Activated CD4-positive, alpha-beta T cell treated with anti-CD3 and anti-CD28 coated beads, Interleukin-2, amount 10 ng/mL, durations not matched to agents 24 days and 14 days (primary cell): ENCODE measurements around the gene MAP2K7. TPM values are rescaled to one million over a fixed set of nuclear protein-coding genes. Genes with fewer than 3 reads are reported as not detected.
A peak's percentile ranks its signal among the peaks of the same experiment; 100 is the strongest.
"Not testable (repeated sequence)": the region's sequence is repeated elsewhere in the genome, so short reads cannot be mapped to it uniquely, and the experiment has no call there.

Experiments
- DNase-seq: peaks from one replicate; pipeline ENCODE4 v3.0.0; 2022
- H3K27ac Mint-ChIP-seq: one replicate; pipeline ENCODE4 v1.8.0; 2022; ENCODE audit warnings: mild to moderate bottlenecking, mixed read lengths
- H3K27me3 Mint-ChIP-seq: one replicate; pipeline ENCODE4 v1.8.0; 2022; ENCODE audit warnings: mixed read lengths
- H3K36me3 Mint-ChIP-seq: one replicate; pipeline ENCODE4 v1.8.0; 2022; ENCODE audit warnings: low read depth, mild to moderate bottlenecking, mixed read lengths
- H3K4me1 Mint-ChIP-seq: one replicate; pipeline ENCODE4 v1.8.0; 2021; ENCODE audit warnings: mixed read lengths
- H3K4me3 Mint-ChIP-seq: one replicate; pipeline ENCODE4 v1.8.0; 2022; ENCODE audit warnings: mild to moderate bottlenecking, moderate library complexity, mixed read lengths
- H3K9me3 Mint-ChIP-seq: one replicate; pipeline ENCODE4 v1.8.0; 2021; ENCODE audit warnings: mixed read lengths
- intact Hi-C: fragments of 100-400 bp; cut with micrococcal nuclease; formaldehyde crosslinking; loops from one replicate; pipeline ENCODE4 v1.15.1; 2023
- total RNA-seq: library from RNA; stranded (reverse); gene quantifications from 2 replicates; pipeline ENCODE4 v1.2.3, GENCODE V29; 2022

The MAP2K7 gene
- total RNA-seq, 1 donor from 2014 or later, result 46.7 TPM

DNA sequence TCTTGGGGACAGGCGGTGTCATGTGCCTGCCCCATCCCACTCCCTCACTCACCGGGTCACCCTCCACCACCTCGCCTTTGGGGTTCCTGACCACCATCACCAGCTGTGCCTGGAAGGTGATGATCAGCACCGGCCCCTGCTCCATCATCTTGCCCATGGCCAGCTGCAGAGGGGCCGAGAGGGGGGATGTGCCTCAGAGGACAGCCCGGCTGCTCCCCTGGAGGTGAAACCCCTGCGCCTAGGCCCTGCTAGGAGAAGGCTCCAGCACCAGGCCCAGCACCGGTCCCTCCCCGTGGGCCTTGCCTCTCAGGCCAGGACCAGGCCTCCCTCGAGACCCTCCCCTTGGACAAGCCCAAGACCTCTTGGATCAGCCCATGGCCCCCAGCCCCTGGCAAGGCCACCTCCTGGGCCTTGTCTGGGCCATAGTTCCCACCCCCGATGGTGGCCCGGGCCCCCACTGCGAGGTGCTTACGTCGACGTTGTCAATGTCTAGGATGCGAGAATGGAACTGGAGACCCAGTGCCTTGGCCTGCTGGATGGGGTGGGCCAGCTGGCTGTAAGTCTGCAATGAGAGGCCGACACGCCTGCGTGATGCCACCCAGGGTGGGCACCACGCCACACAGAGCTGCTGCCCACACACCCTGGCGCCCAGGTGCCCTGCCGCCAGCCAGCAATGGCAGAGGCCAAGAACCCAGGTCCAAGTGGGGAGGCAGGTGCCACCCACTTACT is 24.1 kb downstream of the MAP2K7 start:
- H3K27me3 Mint-ChIP-seq, result no peaks in the 10 kb centered on the region
- intact Hi-C loops, result no loop called here
- no peak overlapping the region for H3K27ac Mint-ChIP-seq
- no peak overlapping the region for H3K4me3 Mint-ChIP-seq
- DNase-seq, result peak; percentile 63
- H3K9me3 Mint-ChIP-seq, result no peaks in the 10 kb centered on the region
- H3K4me1 Mint-ChIP-seq, result peaks cover 14% of the 10 kb centered on the region
- peaks cover 21% of the 10 kb centered on the region for H3K36me3 Mint-ChIP-seq

DNA sequence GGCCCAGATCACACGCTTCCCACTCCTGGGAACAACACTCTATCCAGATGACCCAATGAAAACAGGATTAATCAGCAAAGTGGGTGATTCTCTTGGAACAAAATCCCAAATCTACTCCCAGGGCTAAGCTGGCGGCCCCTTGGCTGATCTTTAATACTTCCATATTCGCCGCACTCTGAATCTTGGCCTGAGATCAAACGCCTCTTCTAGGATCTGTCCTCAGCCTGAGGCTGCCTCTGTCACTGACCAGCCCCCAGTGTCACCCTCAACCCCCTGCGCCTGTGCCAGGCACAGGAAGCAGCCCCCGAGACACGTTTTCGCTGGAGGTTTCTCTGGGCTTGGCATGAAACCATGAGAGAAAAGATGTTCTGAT is 24.6 kb downstream of the MAP2K7 start:
- H3K4me1 Mint-ChIP-seq, result peaks cover 14% of the 10 kb centered on the region
- peak overlapping the region; percentile 40 for H3K27ac Mint-ChIP-seq
- intact Hi-C loops, result no loop called here
- DNase-seq, result no peak
- peaks cover 20% of the 10 kb centered on the region for H3K36me3 Mint-ChIP-seq
- no peak overlapping the region for H3K4me3 Mint-ChIP-seq
- no peaks in the 10 kb centered on the region for H3K9me3 Mint-ChIP-seq
- H3K27me3 Mint-ChIP-seq, result no peaks in the 10 kb centered on the region

DNA sequence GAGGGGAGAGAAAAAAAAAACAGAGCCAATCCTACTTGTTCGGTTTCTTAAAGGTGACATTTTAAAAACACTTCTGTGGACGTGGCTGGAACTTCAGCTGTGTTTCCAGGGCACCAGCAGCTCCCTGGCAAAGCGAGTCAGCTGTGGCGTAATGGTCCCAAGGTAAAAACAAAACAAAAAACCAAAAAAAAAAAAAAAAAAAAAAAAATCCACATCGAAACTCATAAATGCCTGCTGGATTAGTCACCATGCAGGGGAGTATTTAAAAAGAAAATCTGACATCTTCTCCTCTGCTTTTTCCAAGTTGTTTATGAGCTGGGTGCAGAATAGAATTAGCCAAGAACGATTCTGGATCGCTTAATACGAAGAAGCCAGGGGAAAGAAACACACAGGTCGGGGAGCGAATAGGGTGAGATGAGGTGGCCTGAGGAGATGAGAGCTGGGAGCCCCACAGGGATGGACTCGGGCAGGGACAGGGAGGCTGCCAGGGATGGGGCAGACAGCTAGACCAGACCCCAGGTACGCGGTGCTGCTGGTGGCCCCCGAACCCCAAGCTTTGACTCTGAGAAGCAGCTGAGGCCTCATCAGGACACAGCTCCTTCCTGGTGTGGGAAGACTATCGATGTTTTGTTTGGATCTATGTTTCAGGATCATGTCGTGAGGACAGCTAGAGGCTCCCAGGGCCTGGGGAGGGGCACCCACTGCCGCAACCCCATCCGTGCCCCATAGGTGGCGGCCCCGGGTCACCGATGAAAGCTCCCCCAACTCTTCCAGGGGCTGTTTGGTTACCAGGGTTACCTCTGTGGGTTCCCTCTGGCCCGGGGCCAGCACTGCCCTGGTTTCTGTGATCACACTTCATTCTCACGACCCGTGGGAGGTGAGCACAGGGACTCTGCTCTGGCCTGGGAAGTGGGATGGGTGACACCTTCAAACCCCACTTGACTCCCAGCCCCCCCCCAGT is 25.3 kb downstream of the MAP2K7 start:
- Mint-ChIP-seq H3K27ac (peak overlapping the region; percentile 68), H3K4me3 (no peak overlapping the region), H3K27me3 (no peaks in the 10 kb centered on the region), H3K36me3 (peaks cover 23% of the 10 kb centered on the region), H3K9me3 (no peaks in the 10 kb centered on the region), H3K4me1 (peaks cover 14% of the 10 kb centered on the region)
- intact Hi-C loops, result no loop called here
- peak; percentile 88 for DNase-seq

DNA sequence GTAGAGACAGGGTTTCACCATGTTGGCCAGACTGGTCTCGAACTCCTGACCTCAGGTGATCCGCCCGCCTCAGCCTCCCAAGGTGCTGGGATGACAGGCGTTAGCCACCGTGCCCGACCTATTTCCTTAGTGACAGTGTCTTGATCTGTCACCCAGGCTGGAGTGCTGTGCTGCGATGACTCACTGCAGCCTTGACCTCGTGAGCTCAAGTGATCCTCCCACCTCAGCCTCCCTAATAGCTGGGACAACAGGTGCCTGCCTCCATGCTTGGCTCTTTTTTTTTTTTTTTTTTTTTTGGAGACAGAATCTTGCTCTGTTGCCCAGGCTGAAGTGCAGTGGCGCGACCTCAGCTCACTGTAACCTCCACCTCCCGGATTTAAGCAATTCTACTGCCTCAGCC is 26.4 kb downstream of the MAP2K7 start:
- peaks cover 27% of the 10 kb centered on the region for H3K36me3 Mint-ChIP-seq
- DNase-seq, H3K4me3 Mint-ChIP-seq, H3K9me3 Mint-ChIP-seq, H3K27me3 Mint-ChIP-seq, intact Hi-C loops, H3K27ac Mint-ChIP-seq: not testable (repeated sequence)
- H3K4me1 Mint-ChIP-seq, result peaks cover 11% of the 10 kb centered on the region

DNA sequence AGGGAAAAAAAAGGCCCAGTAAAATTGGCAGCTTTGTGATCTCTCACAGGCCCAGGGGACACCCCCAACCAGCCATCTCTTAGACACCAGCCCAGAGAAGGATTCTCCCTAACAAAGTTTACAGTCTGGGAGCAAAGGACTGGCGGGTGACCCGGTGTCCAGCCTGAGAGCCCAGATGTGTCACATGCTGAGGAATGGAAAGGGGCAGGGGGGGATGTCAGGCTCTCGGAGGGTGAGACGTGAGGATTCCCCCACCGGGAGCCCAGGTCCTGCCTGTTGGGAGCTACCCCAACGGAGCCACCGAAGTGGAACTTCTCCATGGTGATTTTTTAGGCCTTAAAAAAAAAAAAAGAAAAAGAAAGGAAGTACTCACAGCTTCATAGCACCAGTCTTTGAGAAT is 27.1 kb downstream of the MAP2K7 start:
- peaks cover 32% of the 10 kb centered on the region for H3K36me3 Mint-ChIP-seq
- H3K27me3 Mint-ChIP-seq, result no peaks in the 10 kb centered on the region
- no peak overlapping the region for H3K4me3 Mint-ChIP-seq
- peaks cover 10% of the 10 kb centered on the region for H3K4me1 Mint-ChIP-seq
- intact Hi-C loops, result no loop called here
- no peak overlapping the region for H3K27ac Mint-ChIP-seq
- no peaks in the 10 kb centered on the region for H3K9me3 Mint-ChIP-seq
- no peak for DNase-seq

DNA sequence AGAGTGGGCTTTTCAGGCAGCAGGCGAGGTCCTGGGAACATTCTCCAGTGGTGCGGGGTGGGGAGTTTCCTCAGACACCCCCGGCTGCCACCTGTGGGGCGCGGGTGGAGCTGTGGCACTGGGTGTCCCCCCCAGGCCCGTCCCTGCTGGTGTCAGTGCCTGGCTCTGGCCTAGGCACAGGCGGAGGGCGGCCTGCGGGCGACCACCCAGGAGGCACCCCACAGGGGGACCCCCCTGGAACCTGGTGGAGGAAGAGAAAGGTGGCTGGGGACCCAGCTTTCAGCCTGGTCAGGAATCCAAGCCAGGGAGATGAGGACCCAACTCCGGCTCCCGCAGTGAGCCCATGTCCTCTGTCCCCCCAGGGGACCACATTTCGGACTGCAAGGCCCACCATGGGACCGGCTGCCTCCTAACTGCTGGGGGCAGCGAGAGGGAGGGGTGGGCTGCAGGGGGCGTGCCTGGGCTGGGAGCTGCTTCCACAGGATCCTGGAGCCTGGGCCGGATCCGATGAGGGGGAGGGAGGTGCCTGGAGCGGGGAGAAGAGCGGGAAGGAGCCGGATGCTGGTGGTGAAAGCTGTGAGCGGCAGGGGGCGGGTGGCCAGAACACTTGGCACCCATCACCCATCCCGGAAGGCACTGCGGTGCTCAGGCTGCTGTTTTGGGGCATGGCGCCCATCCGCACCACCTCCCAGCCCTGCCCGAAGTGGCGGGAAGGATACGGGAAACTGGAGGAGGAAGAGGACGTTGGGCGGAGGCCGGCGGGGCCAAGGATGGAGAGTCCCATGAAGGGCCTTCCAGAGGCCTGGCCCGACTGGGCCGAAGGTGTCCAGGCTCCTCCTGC is 27.8 kb downstream of the MAP2K7 start:
- H3K27ac Mint-ChIP-seq, result no peak overlapping the region
- H3K36me3 Mint-ChIP-seq, result peaks cover 33% of the 10 kb centered on the region
- no peaks in the 10 kb centered on the region for H3K9me3 Mint-ChIP-seq

DNA sequence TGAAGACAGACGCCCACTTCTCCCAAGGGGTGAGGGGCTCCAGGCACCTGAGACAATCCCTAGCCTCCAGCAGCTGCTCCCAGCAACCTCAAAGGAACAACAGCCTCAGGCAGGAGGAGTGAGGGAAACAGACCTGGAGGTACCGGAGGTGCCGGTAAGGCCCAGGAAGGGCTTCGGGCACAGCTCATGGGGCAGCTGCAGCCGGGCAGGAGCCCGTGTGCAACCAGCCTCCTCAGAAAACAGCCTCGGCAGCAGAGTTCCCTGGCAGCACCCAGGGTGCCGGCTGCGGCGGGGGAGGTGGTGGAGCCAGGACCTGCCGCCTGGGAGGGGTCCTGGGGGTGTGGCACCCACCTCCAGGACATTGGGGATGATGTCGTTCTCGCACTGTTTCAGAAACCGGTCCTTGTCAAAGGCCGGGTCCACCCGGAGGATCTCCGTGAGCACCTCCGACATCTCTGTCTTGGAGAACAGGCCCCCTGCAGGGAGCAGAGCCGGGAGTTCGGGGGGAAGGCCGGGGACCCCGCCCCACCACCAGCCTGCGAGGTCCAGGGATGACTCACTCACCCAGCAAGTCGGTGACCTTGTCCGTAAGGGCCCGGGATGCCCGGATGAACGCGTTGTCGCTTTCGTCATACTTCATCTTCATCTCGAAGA is 28.7 kb downstream of the MAP2K7 start:
- intact Hi-C loops, result no loop called here
- Mint-ChIP-seq H3K36me3 (peaks cover 34% of the 10 kb centered on the region), H3K27ac (no peak overlapping the region), H3K27me3 (no peaks in the 10 kb centered on the region), H3K4me3 (no peak overlapping the region), H3K9me3 (no peaks in the 10 kb centered on the region), H3K4me1 (peaks cover 7% of the 10 kb centered on the region)
- no peak for DNase-seq

More for the DNA sequence above, 27.8 kb downstream of the MAP2K7 start:
- Mint-ChIP-seq H3K27me3 (no peaks in the 10 kb centered on the region), H3K4me1 (peaks cover 9% of the 10 kb centered on the region), H3K4me3 (no peak overlapping the region)
- DNase-seq, result no peak
- intact Hi-C loops, result no loop called here

DNA sequence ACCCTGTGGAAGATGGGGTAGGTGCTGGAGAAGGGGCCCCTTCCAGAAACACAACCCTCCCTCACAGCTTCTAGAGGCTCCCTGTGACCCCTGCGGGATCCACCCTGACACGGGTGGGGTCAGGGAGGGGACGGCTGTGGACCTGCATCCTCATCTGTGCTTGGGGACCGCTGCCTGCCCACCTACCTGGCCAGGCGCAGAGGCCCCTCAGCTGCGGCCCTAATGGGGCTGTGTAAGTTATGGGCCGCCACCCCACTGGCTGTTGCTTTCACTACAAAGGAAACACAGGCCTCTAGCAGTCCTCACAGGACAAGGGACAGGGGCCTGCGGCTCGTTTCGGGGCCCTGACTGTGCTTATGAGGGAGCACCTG is 29.2 kb downstream of the MAP2K7 start:
- peaks cover 38% of the 10 kb centered on the region for H3K36me3 Mint-ChIP-seq
- no peak for DNase-seq
- H3K4me1 Mint-ChIP-seq, result peaks cover 7% of the 10 kb centered on the region
- no peaks in the 10 kb centered on the region for H3K9me3 Mint-ChIP-seq
- intact Hi-C loops, result no loop called here
- no peak overlapping the region for H3K27ac Mint-ChIP-seq
- no peak overlapping the region for H3K4me3 Mint-ChIP-seq
- H3K27me3 Mint-ChIP-seq, result no peaks in the 10 kb centered on the region

DNA sequence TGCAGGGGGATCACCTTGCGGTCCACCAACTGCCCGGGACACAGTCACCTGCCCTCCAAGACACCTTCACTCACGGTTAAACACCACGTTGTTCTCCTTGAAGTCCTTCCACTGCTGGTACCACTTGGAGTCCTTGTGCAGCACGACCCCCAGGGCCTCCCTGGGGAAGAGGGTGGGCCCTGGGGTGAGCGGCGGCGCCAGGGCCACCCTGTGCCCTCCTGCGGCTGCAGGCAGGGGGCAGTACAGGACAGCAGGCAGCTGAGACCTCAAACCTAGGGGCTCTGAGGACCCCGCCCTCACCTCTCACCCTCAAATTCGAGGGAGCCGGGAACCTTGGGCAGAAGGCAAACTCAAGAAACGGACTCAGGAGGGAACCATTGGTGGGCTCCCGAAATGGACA is 29.7 kb downstream of the MAP2K7 start:
- H3K4me1 Mint-ChIP-seq, result peaks cover 6% of the 10 kb centered on the region
- H3K36me3 Mint-ChIP-seq, result peaks cover 37% of the 10 kb centered on the region
- H3K4me3 Mint-ChIP-seq, result no peak overlapping the region
- DNase-seq, result no peak
- H3K27me3 Mint-ChIP-seq, result no peaks in the 10 kb centered on the region
- no peaks in the 10 kb centered on the region for H3K9me3 Mint-ChIP-seq
- H3K27ac Mint-ChIP-seq, result no peak overlapping the region
- intact Hi-C loops, result no loop called here

DNA sequence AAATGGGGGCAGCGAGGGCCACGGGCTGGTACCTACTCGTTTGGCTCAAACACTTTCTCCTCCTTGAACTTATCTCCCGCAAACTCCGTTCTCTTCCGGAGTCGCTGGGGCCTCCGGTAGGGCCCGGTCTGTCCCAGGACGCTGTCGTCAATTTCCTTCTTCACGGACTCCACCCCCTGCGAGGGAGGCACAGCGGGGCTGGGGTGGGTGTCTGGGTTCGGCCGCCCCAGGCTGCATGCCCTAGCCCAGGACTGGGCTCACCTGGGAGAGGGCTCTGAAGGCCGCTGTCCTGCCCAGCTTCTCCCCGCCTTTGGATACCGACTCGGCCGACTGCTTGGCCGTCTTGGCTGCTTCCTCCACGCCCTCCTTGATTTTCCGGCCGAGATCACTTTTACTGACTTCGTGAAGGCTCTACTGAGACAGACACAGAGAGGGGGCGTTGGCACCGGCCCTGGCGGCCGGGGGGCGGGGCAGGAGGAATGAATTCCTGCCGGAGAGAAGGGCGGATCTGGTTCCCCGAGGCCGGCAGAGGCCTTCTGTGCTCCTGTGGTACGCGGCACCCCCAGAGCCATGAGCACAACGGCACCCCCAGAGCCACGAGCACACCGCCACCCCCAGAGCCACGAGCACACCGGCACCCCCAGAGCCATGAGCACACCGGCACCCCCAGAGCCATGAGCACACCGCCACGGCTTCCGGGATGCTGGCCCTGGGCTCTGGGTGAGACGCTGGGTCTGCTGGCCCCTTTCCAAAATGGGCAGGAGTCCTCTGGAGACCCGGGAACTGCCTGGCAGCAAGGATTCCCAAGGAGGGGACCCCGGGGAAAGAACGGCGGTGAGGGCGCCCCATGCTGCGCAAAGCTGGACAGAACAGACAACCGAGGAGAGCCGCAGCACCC is 30.4 kb downstream of the MAP2K7 start:
- intact Hi-C loops, result no loop called here
- H3K27ac Mint-ChIP-seq, result no peak overlapping the region
- no peak overlapping the region for H3K4me3 Mint-ChIP-seq
- no peak for DNase-seq
- H3K9me3 Mint-ChIP-seq, result no peaks in the 10 kb centered on the region
- peaks cover 2% of the 10 kb centered on the region for H3K4me1 Mint-ChIP-seq
- peaks cover 39% of the 10 kb centered on the region for H3K36me3 Mint-ChIP-seq
- no peaks in the 10 kb centered on the region for H3K27me3 Mint-ChIP-seq

DNA sequence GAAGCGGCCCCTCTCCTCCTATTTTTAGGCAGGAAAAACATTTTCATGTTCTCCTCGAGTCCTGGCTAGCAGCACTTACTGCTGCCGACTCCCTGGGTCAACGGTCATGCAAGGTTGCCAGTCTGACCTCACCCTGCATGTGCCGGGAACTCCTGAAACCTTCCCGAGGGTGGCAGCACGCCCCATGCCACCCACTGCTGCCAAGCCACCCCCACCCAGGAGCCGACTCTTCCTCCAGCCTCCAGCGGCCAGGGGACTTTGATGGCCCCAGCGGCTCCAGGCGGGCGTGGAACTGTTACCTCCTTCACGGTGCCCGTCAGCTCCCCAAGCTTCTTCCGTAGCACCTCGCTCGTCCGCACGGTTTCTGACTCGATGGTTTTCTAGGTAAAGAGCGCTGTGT is 31.1 kb downstream of the MAP2K7 start:
- Mint-ChIP-seq H3K27me3 (no peaks in the 10 kb centered on the region), H3K4me1 (no peaks in the 10 kb centered on the region), H3K36me3 (peaks cover 35% of the 10 kb centered on the region), H3K9me3 (no peaks in the 10 kb centered on the region), H3K4me3 (no peak overlapping the region), H3K27ac (no peak overlapping the region)
- DNase-seq, result no peak
- intact Hi-C loops, result no loop called here

DNA sequence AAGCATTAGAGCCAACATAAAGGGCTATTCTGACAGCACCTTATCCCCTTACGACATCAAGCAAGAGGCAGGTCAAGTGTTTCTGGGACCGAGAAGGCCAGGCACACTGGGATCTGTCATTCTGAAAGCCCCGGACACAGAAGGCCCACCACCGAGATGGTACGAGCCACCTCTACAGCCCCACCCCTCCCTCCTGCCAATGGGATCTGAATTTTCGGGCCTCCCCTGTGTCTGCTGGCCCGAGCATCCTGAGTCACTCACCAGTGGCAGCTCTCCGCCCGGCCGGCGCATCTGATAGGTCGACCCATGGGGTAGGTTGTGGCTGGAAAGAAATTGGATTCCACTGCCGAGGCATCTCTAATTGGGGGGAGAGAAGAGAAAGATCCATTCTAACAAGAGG is 37.2 kb downstream of the MAP2K7 start:
- Mint-ChIP-seq H3K36me3 (peaks cover 24% of the 10 kb centered on the region), H3K9me3 (no peaks in the 10 kb centered on the region), H3K27ac (no peak overlapping the region), H3K4me1 (peaks cover 22% of the 10 kb centered on the region), H3K4me3 (peak overlapping the region; percentile 54), H3K27me3 (no peaks in the 10 kb centered on the region)
- intact Hi-C loops, result loop anchor here (5.0 to 10.0 kb wide), 2 partner anchors 214 to 1204 kb away; partner anchors contain the start of genes GPR108 and TRIP10
- no peak for DNase-seq
